GM12878 (cell line): ENCODE data around the gene PRKCB. TPM values are rescaled to one million over a fixed set of nuclear protein-coding genes. Genes with fewer than 3 reads are reported as not detected.

Experiments used
- ATAC-seq: fragments of 200-7000 bp; cut with Tn5 transposase; 3 replicates; pipeline ENCODE4 v1.9.1; 2020; ENCODE audit warnings: mild to moderate bottlenecking, moderate library complexity
- BruUV-seq: library from RNA; stranded (reverse); fragments of 400-500 nt; replicated peaks from 2 replicates; lab custom pipeline; 2021; lab: Mats Ljungman, UMichigan
- CTCF ChIA-PET: fragments of 300-600 bp; sonication (Branson Sonifier 250); formaldehyde crosslinking; extraction: SDS; loops from one replicate; lab custom pipeline; 2021; ENCODE audit warnings: inconsistent platforms; lab: Yijun Ruan, JAX
- POLR2A ChIA-PET: fragments of 350-600 bp; formaldehyde crosslinking; extraction: SDS; loops from one replicate; lab custom pipeline; 2021; ENCODE audit warnings: inconsistent platforms; lab: Charles Lee
- RAD21 ChIA-PET: fragments of 300-600 bp; sonication (Branson Sonifier 250); formaldehyde crosslinking; loops from one replicate; lab custom pipeline; 2023; ENCODE audit warnings: antibody characterized with exemption; ENCODE audit not compliant: unreplicated experiment; lab: Charles Lee
- SMC1A ChIA-PET: fragments of 300-600 bp; sonication (Branson Sonifier 250); formaldehyde crosslinking; loops from one replicate; lab custom pipeline; 2023; ENCODE audit not compliant: unreplicated experiment, uncharacterized antibody; lab: Charles Lee
- DNase-seq: peaks from one replicate; pipeline ENCODE4 v3.0.0-alpha.2; 2011; ENCODE audit warnings: low read depth, low spot score
- FAIRE-seq: peaks from 3 replicates; lab custom pipeline; 2011; peaks lifted over from hg19 to GRCh38; lab: Jason Lieb, UNC
- H2AFZ ChIP-seq: 2 replicates; pipeline ENCODE4 v1.6.0; 2011; ENCODE audit warnings: low read depth, low read length, control low read depth; ENCODE audit not compliant: control insufficient read depth
- H3K27ac ChIP-seq: 2 replicates; pipeline ENCODE4 v1.5.1; 2011; ENCODE audit warnings: control low read depth; ENCODE audit not compliant: control insufficient read depth, insufficient read depth
- H3K27me3 ChIP-seq, 2 experiments: replicated peaks in 1 of 2; 2 replicates each; pipeline versions ENCODE4 v1.6.0 to v1.6.1; 2011; ENCODE audit warnings: low read length in 1 of 2; ENCODE audit not compliant: control insufficient read depth in 2 of 2, insufficient read depth in 2 of 2
- H3K36me3 ChIP-seq, 2 experiments: 2 replicates each; pipeline ENCODE4 v1.5.1; 2011; ENCODE audit warnings: low read length in 1 of 2; ENCODE audit not compliant: control insufficient read depth in 2 of 2, insufficient read depth in 2 of 2
- H3K4me1 ChIP-seq: 2 replicates; pipeline ENCODE4 v1.6.1; 2011; ENCODE audit warnings: mild to moderate bottlenecking, low read length, moderate library complexity, mixed read lengths; ENCODE audit not compliant: control insufficient read depth, insufficient read depth
- H3K4me2 ChIP-seq: 2 replicates; pipeline ENCODE4 v1.6.0; 2011; ENCODE audit warnings: control low read depth; ENCODE audit not compliant: control insufficient read depth, insufficient read depth
- H3K4me3 ChIP-seq: fragments of 200-600 bp; sonication (generic); 2 replicates; pipeline ENCODE4 v1.5.1; 2016
- H3K79me2 ChIP-seq: 2 replicates; pipeline ENCODE4 v1.6.0; 2011; ENCODE audit warnings: low read length; ENCODE audit not compliant: control insufficient read depth, insufficient read depth
- H3K9ac ChIP-seq: 2 replicates; pipeline ENCODE4 v1.8.0; 2011; ENCODE audit warnings: low read length, control low read depth, mixed read lengths; ENCODE audit not compliant: control insufficient read depth, insufficient read depth
- H3K9me3 ChIP-seq: replicated peaks from 3 replicates; pipeline ENCODE4 v1.5.1; 2011; ENCODE audit warnings: mild to moderate bottlenecking, low read length; ENCODE audit not compliant: control insufficient read depth, insufficient read depth
- H4K20me1 ChIP-seq: 2 replicates; pipeline ENCODE4 v1.6.0; 2011; ENCODE audit not compliant: control insufficient read depth, insufficient read depth
- EZH2 ChIP-seq: IDR thresholded peaks from 2 replicates; pipeline ENCODE4 v1.6.1; 2012; ENCODE audit warnings: low read depth, mild to moderate bottlenecking, control low read depth, inconsistent platforms, low read length, borderline replicate concordance; ENCODE audit not compliant: control insufficient read depth
- IKZF2 ChIP-seq, 2 experiments: fragments of 450-650 bp; IDR thresholded peaks; 2 replicates each; pipeline ENCODE4 v1.6.1; 2017; ENCODE audit warnings: mild to moderate bottlenecking in 2 of 2, moderate library complexity in 2 of 2
- SREBF2 ChIP-seq: IDR thresholded peaks from 2 replicates; pipeline ENCODE4 v1.6.1; 2012; ENCODE audit warnings: mild to moderate bottlenecking, low read length
- STAT1 ChIP-seq: fragments of 450-650 bp; conservative IDR thresholded peaks from 2 replicates; pipeline ENCODE4 v1.6.1; 2014; ENCODE audit warnings: antibody characterized with exemption, mild to moderate bottlenecking
- ZBTB33 ChIP-seq: fragments of 450-650 bp; IDR thresholded peaks from 2 replicates; pipeline ENCODE4 v1.6.1; 2017; ENCODE audit warnings: mild to moderate bottlenecking
- WGBS: methylation state at CpG from one replicate; pipeline ENCODE4 v1.1.6; 2016; ENCODE audit warnings: low lambda C conversion rate; ENCODE audit not compliant: insufficient replicate concordance, insufficient coverage; ENCODE audit errors: missing lambda C conversion rate; 5-methylcytosine and 5-hydroxymethylcytosine counted together
- in situ Hi-C: fragments of 300-500 bp; cut with MboI; formaldehyde crosslinking; loops from 9 replicates; pipeline ENCODE4 v1.14.3; 2018; ENCODE audit warnings: mixed read lengths
- intact Hi-C: fragments of 100-400 bp; cut with micrococcal nuclease; formaldehyde crosslinking; loops from one replicate; pipeline ENCODE4 v1.14.2; 2022; ENCODE audit not compliant: unreplicated experiment
- polyA plus RNA-seq, 11 experiments: library from polyadenylated mRNA; depleted of rRNA in 4 of 11; unstranded in 6 of 11; stranded (reverse) in 5 of 11; fragments of >200 nt; fragmentation: Nextera tagmentation in 4 of 11; fragmentation: Illumina TruSeq in 1 of 11; extraction: Ambion mirVana in 4 of 11; extraction: Trizol in 1 of 11; gene quantifications; 1 replicate in 1 of 11; 2 replicates in 10 of 11; pipeline versions ENCODE4 v1.2.1 to v1.2.3, GENCODE V29; 2011 to 2016; ENCODE audit warnings: inconsistent platforms in 2 of 11, missing spikeins in 2 of 11, low read depth in 1 of 11
- total RNA-seq, 4 experiments: library from RNA; depleted of rRNA in 3 of 4; stranded (reverse); fragments of >200 nt in 3 of 4; fragmentation: Illumina TruSeq in 1 of 4; extraction: Trizol in 1 of 4; gene quantifications; 2 replicates each; pipeline versions ENCODE4 v1.2.1 to v1.2.3, GENCODE V29; 2013 to 2021

The PRKCB gene
- total and polyA plus RNA-seq, 10 of the 15 experiments (the other 5 are each of a cell fraction or from before 2014, with no cell fraction given): 21.4 to 158 (median 97.3) TPM

DNA sequence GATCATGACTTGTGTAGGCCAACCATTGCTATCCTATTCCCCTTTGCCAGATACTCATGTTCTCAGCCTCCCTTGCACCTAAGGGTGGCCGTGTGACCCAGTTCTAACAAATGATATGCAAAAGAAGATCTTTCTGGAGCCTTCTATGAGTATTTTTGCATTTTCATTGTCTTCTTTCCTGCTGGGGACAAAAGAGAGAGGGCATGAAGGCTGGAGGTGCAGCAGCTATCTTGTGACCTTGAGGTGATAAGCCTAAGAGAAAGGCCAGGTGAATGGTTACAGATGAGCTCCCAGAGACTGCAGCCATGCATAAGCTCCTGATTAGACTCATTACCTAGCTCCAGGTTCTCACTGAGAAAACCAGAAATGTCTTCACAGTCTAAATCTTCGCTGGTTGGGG is 38.8 kb upstream of the PRKCB start:
- ChIA-PET CTCF (interaction anchor here (0.7 to 14.9 kb wide), 9 partner anchors 9 to 702 kb away, joined by 3 to 425 read pairs (median 4); no protein-coding TSS in a partner anchor), SMC1A (interaction anchor here (0.7 to 1.8 kb wide), 8 partner anchors 9 to 456 kb away, joined by 3 to 8 read pairs (median 3); no protein-coding TSS in a partner anchor), POLR2A (no interaction called here)
- H2AFZ ChIP-seq: no peak overlapping the region
- H3K4me1 ChIP-seq: no peaks in the 10 kb centered on the region
- H3K79me2 ChIP-seq: no peaks in the 10 kb centered on the region
- no peaks in the 10 kb centered on the region for H3K27me3 ChIP-seq
- no peaks in the 10 kb centered on the region; the same call in 2 of the 3 replicates for H3K9me3 ChIP-seq
- DNase-seq: no peak
- WGBS: 6% methylated on average over 2 of the region's 2 CpGs
- no peak overlapping the region for H3K27ac ChIP-seq
- no peak overlapping the region for H3K9ac ChIP-seq
- intact Hi-C loops: no loop called here
- H3K36me3 ChIP-seq: no peaks in the 10 kb centered on the region
- no TSS peak for BruUV-seq
- no peak overlapping the region for H3K4me2 ChIP-seq
- no peak overlapping the region for H3K4me3 ChIP-seq
- TF ChIP-seq ZBTB33: no peak
- TF ChIP-seq EZH2: no peak
- no peak for TF ChIP-seq IKZF2 (IDR thresholded peaks at IDR 0.05)
- no peak for TF ChIP-seq SREBF2
- no peak for TF ChIP-seq STAT1
- TF ChIP-seq, all 136 proteins: peak for 0
- in situ Hi-C loops: loop anchor here (10.0 kb wide), 1 partner anchor 458 kb away; the partner anchor contains the start of gene CACNG3
- no peak for ATAC-seq
- H4K20me1 ChIP-seq: no peaks in the 10 kb centered on the region
- RAD21 ChIA-PET: interaction anchor here (1.8 kb wide), 1 partner anchor 708 kb away, joined by 4 read pairs; no protein-coding TSS in a partner anchor
- no peak for FAIRE-seq
